Skeletal muscle satellite cell (primary cell): Measurements from ENCODE around the gene SOHLH1.

Source experiments
- H3K27me3 ChIP-seq: 2 replicates; pipeline ENCODE4 v1.7.0; 2013; ENCODE audit warnings: low read length; ENCODE audit not compliant: control insufficient read depth, insufficient read depth
- H3K36me3 ChIP-seq: 2 replicates; pipeline ENCODE4 v1.7.0; 2013; ENCODE audit warnings: mild to moderate bottlenecking, control low read depth, low read length; ENCODE audit not compliant: insufficient read depth
- H3K4me1 ChIP-seq: 2 replicates; pipeline ENCODE4 v1.7.0; 2013; ENCODE audit warnings: low read length; ENCODE audit not compliant: control insufficient read depth, insufficient read depth
- H3K4me2 ChIP-seq: 2 replicates; pipeline ENCODE4 v1.7.0; 2013; ENCODE audit warnings: mild to moderate bottlenecking, low read length
- H3K4me3 ChIP-seq: 2 replicates; pipeline ENCODE4 v1.7.0; 2013; ENCODE audit warnings: low read length
- H3K9ac ChIP-seq: 2 replicates; pipeline ENCODE4 v1.7.0; 2013; ENCODE audit warnings: mild to moderate bottlenecking, low read depth, low read length, moderate library complexity
- H3K9me3 ChIP-seq: replicated peaks from 2 replicates; pipeline ENCODE4 v1.7.0; 2013; ENCODE audit warnings: mild to moderate bottlenecking, control low read depth, low read length

The SOHLH1 gene

GRCh38 chr9:135727257-135727875, 28.1 kb upstream of the SOHLH1 start:
- Histone ChIP-seq H3K36me3 (no peaks in the 10 kb centered on the region), H3K27me3 (peaks cover 10% of the 10 kb centered on the region), H3K9me3 (no peaks in the 10 kb centered on the region), H3K4me3 (no peak overlapping the region), H3K4me1 (no peaks in the 10 kb centered on the region), H3K9ac (no peak overlapping the region), H3K4me2 (no peak overlapping the region)

- no peaks in the 10 kb centered on the region for H3K36me3 ChIP-seq
- H3K9me3 ChIP-seq = no peaks in the 10 kb centered on the region
- H3K27me3 ChIP-seq = peaks cover 10% of the 10 kb centered on the region
- no peaks in the 10 kb centered on the region for H3K4me1 ChIP-seq
- no peak overlapping the region for H3K9ac ChIP-seq
- no peak overlapping the region for H3K4me2 ChIP-seq
- no peak overlapping the region for H3K4me3 ChIP-seq
Observed at GRCh38 chr9:135726138-135726853, 27.0 kb upstream of the SOHLH1 start.

DNA sequence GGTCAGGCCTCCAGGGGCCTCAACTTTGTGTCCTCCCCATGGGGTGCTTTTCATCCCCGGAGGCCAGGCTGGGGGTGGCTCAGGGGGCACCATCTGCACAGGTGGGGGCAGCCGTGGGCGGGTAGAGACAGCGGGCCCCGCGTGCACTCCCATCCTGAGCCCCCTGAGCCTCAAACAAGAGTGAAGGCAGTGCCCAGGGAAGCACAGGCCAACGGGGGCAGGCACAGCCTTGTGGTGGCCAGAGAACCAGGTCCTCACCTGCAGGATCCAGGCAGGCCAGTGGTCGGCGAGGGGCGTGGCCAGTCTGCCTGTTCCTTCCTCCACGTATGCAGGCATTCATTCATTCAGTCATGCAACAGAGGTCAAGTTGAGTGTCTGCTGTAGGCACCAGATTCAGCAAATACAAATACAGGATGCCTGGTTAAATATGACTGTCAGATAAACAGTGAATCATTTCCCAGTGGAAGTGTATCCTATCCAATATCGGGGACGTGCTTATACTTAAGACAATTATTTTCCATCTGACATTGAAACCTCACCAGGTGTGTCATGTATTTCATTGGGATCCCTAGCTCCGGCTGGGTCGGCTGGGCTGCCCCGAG, 25.0 kb upstream of the SOHLH1 start:
- Histone ChIP-seq H3K9me3 (no peaks in the 10 kb centered on the region), H3K27me3 (peaks cover 6% of the 10 kb centered on the region), H3K4me1 (no peaks in the 10 kb centered on the region), H3K36me3 (no peaks in the 10 kb centered on the region), H3K4me3 (no peak overlapping the region), H3K4me2 (no peak overlapping the region), H3K9ac (no peak overlapping the region)

DNA sequence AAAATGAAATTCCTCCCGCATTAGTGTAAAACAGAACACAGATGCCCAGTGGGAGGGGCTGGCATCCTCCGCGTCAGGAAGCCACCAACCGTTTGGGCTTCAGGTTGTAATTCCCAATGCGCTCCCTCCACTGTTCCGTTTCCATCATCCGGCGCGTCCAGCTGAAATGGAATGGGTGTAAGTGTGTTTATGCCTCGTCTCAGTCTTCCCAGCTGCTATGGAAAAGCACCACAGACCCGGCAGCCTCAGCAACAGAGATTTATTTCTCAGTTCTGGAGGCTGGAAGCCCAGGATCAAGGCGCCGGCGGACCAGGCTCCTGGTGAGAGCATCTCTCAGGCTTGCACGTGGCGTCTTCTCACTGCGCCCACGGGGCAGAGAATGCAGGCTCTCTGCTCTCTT, 23.1 kb upstream of the SOHLH1 start:
- H3K9ac ChIP-seq = no peak overlapping the region
- peaks cover 2% of the 10 kb centered on the region for H3K27me3 ChIP-seq
- no peaks in the 10 kb centered on the region for H3K36me3 ChIP-seq
- no peak overlapping the region for H3K4me3 ChIP-seq
- no peak overlapping the region for H3K4me2 ChIP-seq
- peaks cover 4% of the 10 kb centered on the region for H3K4me1 ChIP-seq
- no peaks in the 10 kb centered on the region for H3K9me3 ChIP-seq

DNA sequence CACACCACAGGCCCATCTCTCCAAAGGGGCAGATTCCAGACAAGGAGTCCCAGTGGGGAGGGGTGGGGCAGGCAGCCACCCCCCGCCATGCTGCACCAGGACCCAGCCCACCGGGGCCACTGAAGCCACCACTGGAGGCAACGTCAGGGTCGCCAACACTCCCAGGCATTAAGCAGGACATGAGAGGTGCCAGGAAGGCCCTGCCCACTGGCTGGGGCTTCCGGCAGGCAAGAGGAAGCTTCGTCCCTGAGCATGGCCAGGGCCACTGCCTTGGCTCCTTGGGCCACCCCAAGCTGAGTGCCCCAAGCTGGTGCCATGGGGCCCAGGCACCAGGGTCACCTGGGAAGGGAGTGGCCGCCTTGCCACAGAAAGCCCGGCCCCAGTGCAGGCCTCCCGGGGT, 20.2 kb upstream of the SOHLH1 start:
- Histone ChIP-seq H3K27me3 (peaks cover 12% of the 10 kb centered on the region), H3K4me2 (no peak overlapping the region), H3K9ac (no peak overlapping the region), H3K9me3 (no peaks in the 10 kb centered on the region), H3K4me3 (no peak overlapping the region), H3K4me1 (peaks cover 4% of the 10 kb centered on the region), H3K36me3 (no peaks in the 10 kb centered on the region)

- Histone ChIP-seq H3K4me1 (peaks cover 4% of the 10 kb centered on the region), H3K4me3 (no peak overlapping the region), H3K9me3 (no peaks in the 10 kb centered on the region), H3K9ac (no peak overlapping the region), H3K27me3 (peaks cover 15% of the 10 kb centered on the region), H3K36me3 (no peaks in the 10 kb centered on the region), H3K4me2 (no peak overlapping the region)
Observed at GRCh38 chr9:135718616-135719015, 19.3 kb upstream of the SOHLH1 start.

DNA sequence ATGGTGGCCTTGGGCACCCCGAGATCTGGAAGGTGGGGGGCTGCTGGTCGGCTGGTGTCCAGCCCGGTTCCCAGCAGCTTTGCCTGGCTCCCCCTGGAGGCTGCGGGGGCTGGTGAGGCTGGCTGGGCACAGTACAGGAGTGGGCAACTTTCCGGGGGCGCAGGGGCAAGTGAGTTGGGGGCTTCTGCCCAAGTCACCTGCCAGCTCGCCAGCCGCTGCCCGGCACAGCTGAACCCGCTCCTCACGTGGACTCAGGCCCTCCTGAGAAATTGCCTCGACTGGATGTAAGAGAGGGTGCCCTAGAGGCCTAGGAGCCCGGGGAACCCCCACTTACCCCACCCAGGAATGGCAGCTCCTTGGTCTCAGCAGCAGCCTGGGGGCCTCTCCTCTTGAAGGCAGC, 18.1 kb upstream of the SOHLH1 start:
- H3K36me3 ChIP-seq = no peaks in the 10 kb centered on the region
- H3K9ac ChIP-seq = no peak overlapping the region
- no peak overlapping the region for H3K4me2 ChIP-seq
- H3K27me3 ChIP-seq = peaks cover 27% of the 10 kb centered on the region
- no peak overlapping the region for H3K4me3 ChIP-seq
- peaks cover 4% of the 10 kb centered on the region for H3K4me1 ChIP-seq
- H3K9me3 ChIP-seq = no peaks in the 10 kb centered on the region

GRCh38 chr9:135716045-135716444, 16.8 kb upstream of the SOHLH1 start:
- Histone ChIP-seq H3K4me1 (peaks cover 4% of the 10 kb centered on the region), H3K36me3 (no peaks in the 10 kb centered on the region), H3K9ac (no peak overlapping the region), H3K4me3 (no peak overlapping the region), H3K9me3 (no peaks in the 10 kb centered on the region), H3K4me2 (no peak overlapping the region), H3K27me3 (peaks cover 40% of the 10 kb centered on the region)

GRCh38 chr9:135715056-135715595, 15.8 kb upstream of the SOHLH1 start:
- Histone ChIP-seq H3K9me3 (no peaks in the 10 kb centered on the region), H3K27me3 (peaks cover 49% of the 10 kb centered on the region), H3K4me1 (peaks cover 4% of the 10 kb centered on the region), H3K4me3 (no peak overlapping the region), H3K36me3 (no peaks in the 10 kb centered on the region), H3K4me2 (no peak overlapping the region), H3K9ac (no peak overlapping the region)

DNA sequence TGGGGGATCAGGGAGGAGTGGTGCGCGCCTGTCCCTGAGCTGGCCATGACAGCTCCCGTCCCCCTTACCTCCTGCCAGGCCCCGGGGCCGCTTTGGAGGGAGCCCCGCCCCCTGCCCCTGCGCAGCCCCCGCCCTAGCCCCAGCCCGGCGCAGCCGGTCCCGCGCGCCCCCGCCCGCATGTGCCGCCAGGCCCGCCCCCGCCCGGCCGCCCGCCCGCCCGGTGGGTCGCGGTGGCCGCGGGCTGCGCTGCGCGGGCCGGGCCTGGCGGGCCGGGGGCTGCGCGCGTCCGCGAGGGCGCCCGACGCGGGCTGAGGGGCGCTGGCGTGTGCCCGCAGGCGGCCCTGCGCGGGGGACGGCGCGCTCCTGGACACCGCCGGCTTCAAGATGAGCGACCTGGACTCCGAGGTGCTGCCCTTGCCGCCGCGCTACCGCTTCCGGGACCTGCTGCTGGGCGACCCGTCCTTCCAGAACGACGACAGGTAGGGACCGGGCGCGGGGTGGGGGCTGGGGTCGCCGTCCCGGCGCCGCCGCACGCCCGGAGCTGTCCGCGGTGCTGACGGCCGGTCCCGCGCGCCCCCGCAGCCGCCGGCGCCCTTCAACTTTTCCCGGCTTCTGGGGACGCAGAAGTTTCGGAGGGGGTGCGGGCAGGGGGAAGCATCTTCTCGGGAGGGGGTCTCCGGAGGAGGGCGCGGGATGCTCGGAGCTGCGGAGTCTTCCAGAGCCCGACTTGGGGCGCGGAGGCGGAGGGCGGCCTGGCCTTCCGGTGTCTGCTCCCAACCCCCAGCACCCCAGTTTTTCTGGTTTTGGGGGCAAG, 15.2 kb upstream of the SOHLH1 start:
- Histone ChIP-seq H3K4me3 (no peak overlapping the region), H3K36me3 (no peaks in the 10 kb centered on the region), H3K9ac (no peak overlapping the region), H3K9me3 (no peaks in the 10 kb centered on the region), H3K4me1 (peaks cover 4% of the 10 kb centered on the region), H3K4me2 (no peak overlapping the region), H3K27me3 (peaks cover 53% of the 10 kb centered on the region)

- Histone ChIP-seq H3K9me3 (no peaks in the 10 kb centered on the region), H3K27me3 (peaks cover 67% of the 10 kb centered on the region), H3K4me1 (no peaks in the 10 kb centered on the region), H3K4me3 (no peak overlapping the region), H3K36me3 (no peaks in the 10 kb centered on the region), H3K9ac (no peak overlapping the region), H3K4me2 (no peak overlapping the region)
Observed at GRCh38 chr9:135712613-135713295, 13.5 kb upstream of the SOHLH1 start.
